Epithelial cell of proximal tubule (primary cell): ENCODE data around the gene USP7. TPM values are rescaled to one million over a fixed set of nuclear protein-coding genes. Genes with fewer than 3 reads are reported as not detected.

ENCODE experiments used
- DNase-seq: peaks from one replicate; pipeline ENCODE4 v3.0.0-alpha.2; 2011; ENCODE audit warnings: low read depth
- H3K4me3 ChIP-seq: 2 replicates; pipeline ENCODE4 v1.5.1; 2011; ENCODE audit warnings: low read depth, mild to moderate bottlenecking, low read length
- CTCF ChIP-seq: conservative IDR thresholded peaks from 2 replicates; pipeline ENCODE4 v1.5.1; 2012; ENCODE audit warnings: low read depth, mild to moderate bottlenecking, low read length
- total RNA-seq: library from RNA; depleted of rRNA; stranded (reverse); fragments of >200 nt; gene quantifications from 2 replicates; pipeline ENCODE4 v1.2.3, GENCODE V29; 2015

The USP7 gene
- total RNA-seq, 1 donor from 2014 or later, result 91.4 TPM

GRCh38 chr16:8859913-8860881 lies 103.5 kb downstream of the USP7 start:
- no peak overlapping the region for H3K4me3 ChIP-seq
- no peak for DNase-seq
- TF ChIP-seq CTCF, result no peak

- H3K4me3 ChIP-seq, result no peak overlapping the region
- DNase-seq, result no peak
- TF ChIP-seq CTCF, result no peak
These were observed 104.5 kb downstream of the USP7 start for GRCh38 chr16:8858994-8859912.

- no peak for DNase-seq
- H3K4me3 ChIP-seq, result no peak overlapping the region
- TF ChIP-seq CTCF, result no peak
These were observed 107.7 kb downstream of the USP7 start for GRCh38 chr16:8855972-8856371.

- no peak overlapping the region for H3K4me3 ChIP-seq
- DNase-seq, result no peak
- peak; percentile 39 for TF ChIP-seq CTCF
These were observed 108.5 kb downstream of the USP7 start for GRCh38 chr16:8855051-8855786.

- no peak for TF ChIP-seq CTCF
- H3K4me3 ChIP-seq, result no peak overlapping the region
- DNase-seq, result no peak
These were observed 109.3 kb downstream of the USP7 start for GRCh38 chr16:8854298-8854948.

GRCh38 chr16:8853611-8854010 lies 110.1 kb downstream of the USP7 start:
- no peak for TF ChIP-seq CTCF
- DNase-seq, result no peak

More at GRCh38 chr16:8853611-8854010, 110.1 kb downstream of the USP7 start:
- no peak overlapping the region for H3K4me3 ChIP-seq
